Measurements from ENCODE around the gene CEP164. TPM values are rescaled to one million over a fixed set of nuclear protein-coding genes. Genes with fewer than 3 reads are reported as not detected.

Gene CEP164
- polyA plus RNA-seq, 3 donors = 4.3 to 32.1 (median 8.0) TPM

- H3K27me3 Mint-ChIP-seq (ENCODE audit: low read depth in 3 of 3) = peaks cover 0 to 5% (median 2%) of the 10 kb centered on the region in 3 donors
Observed at GRCh38 chr11:117300283-117300663, 27.4 kb upstream of the CEP164 start.

GRCh38 chr11:117300773-117301172 is 26.9 kb upstream of the CEP164 start:
- Histone ChIP-seq H3K9me3 (replicated peaks in 1 of 2; ENCODE audit: control insufficient read depth in 1 of 2, insufficient read depth in 1 of 2, low read length in 2 of 2) (no peaks in the 10 kb centered on the region), H3K4me2 (replicated peaks; ENCODE audit: extremely low read depth, low read length, poor library complexity, severe bottlenecking) (no peak overlapping the region), H4K20me1 (ENCODE audit: insufficient read depth, low read length) (no peaks in the 10 kb centered on the region), H3K4me3 (replicated peaks in 1 of 3; ENCODE audit: low read depth in 2 of 3, low read length in 3 of 3) (no peak overlapping the region), H3K9ac (ENCODE audit: insufficient read depth, low read length, poor library complexity, severe bottlenecking) (no peak overlapping the region), H3K4me1 (ENCODE audit: control insufficient read depth in 1 of 2, insufficient read depth in 2 of 2, low read length in 2 of 2) (peaks cover 5 to 6% of the 10 kb centered on the region in 2 donors), H3K79me2 (ENCODE audit: insufficient read depth, low read length) (no peaks in the 10 kb centered on the region), H2AFZ (ENCODE audit: insufficient read depth, low read depth, low read length, poor library complexity, severe bottlenecking) (no peak overlapping the region), H3K27me3 (ENCODE audit: control insufficient read depth in 2 of 2, insufficient read depth in 2 of 2, low read length in 2 of 2) (no peaks in the 10 kb centered on the region), H3K36me3 (replicated peaks in 1 of 2; ENCODE audit: control insufficient read depth in 1 of 2, insufficient read depth in 2 of 2, low read length in 2 of 2) (no peaks in the 10 kb centered on the region), H3K27ac (ENCODE audit: low read depth in 1 of 2, low read length in 2 of 2) (no peak overlapping the region)
- Mint-ChIP-seq H3K27ac (no peak overlapping the region), H3K27me3 (ENCODE audit: low read depth in 3 of 3) (peaks cover 0 to 5% (median 2%) of the 10 kb centered on the region in 3 donors), H3K36me3 (peaks cover 0 to 11% of the 10 kb centered on the region in 2 donors), H3K4me3 (no peak overlapping the region), H3K9me3 (no peaks in the 10 kb centered on the region), H3K4me1 (peaks cover 11% of the 10 kb centered on the region)
- no peak for DNase-seq
- no peak for TF ChIP-seq CTCF (IDR thresholded peaks at IDR 0.05)
- intact Hi-C loops (cut with micrococcal nuclease) = no loop called here
- WGBS (ENCODE audit: insufficient coverage) = 92% methylated on average over 5 of the region's 5 CpGs

More at GRCh38 chr11:117300283-117300663, 27.4 kb upstream of the CEP164 start:
- peaks cover 11% of the 10 kb centered on the region for H3K4me1 Mint-ChIP-seq
- peaks cover 0 to 14% of the 10 kb centered on the region in 2 donors for H3K36me3 Mint-ChIP-seq
- intact Hi-C loops (cut with micrococcal nuclease) = no loop called here
- H3K4me1 ChIP-seq (ENCODE audit: control insufficient read depth in 1 of 2, insufficient read depth in 2 of 2, low read length in 2 of 2) = peaks cover 5 to 6% of the 10 kb centered on the region in 2 donors
- no peak overlapping the region for H3K4me3 Mint-ChIP-seq
- no peak overlapping the region for H3K9ac ChIP-seq (ENCODE audit: insufficient read depth, low read length, poor library complexity, severe bottlenecking)
- no peak for TF ChIP-seq CTCF (IDR thresholded peaks at IDR 0.05)
- DNase-seq = no peak
- H3K27ac Mint-ChIP-seq = peak overlapping the region in 1 of 7 donors; percentile 33
- no peak overlapping the region for H3K4me3 ChIP-seq (replicated peaks in 1 of 3; ENCODE audit: low read depth in 2 of 3, low read length in 3 of 3)
- no peak overlapping the region for H3K4me2 ChIP-seq (replicated peaks; ENCODE audit: extremely low read depth, low read length, poor library complexity, severe bottlenecking)
- H2AFZ ChIP-seq (ENCODE audit: insufficient read depth, low read depth, low read length, poor library complexity, severe bottlenecking) = no peak overlapping the region
- no peaks in the 10 kb centered on the region for H3K79me2 ChIP-seq (ENCODE audit: insufficient read depth, low read length)
- H4K20me1 ChIP-seq (ENCODE audit: insufficient read depth, low read length) = no peaks in the 10 kb centered on the region
- no peaks in the 10 kb centered on the region for H3K27me3 ChIP-seq (ENCODE audit: control insufficient read depth in 2 of 2, insufficient read depth in 2 of 2, low read length in 2 of 2)
- H3K9me3 ChIP-seq (replicated peaks in 1 of 2; ENCODE audit: control insufficient read depth in 1 of 2, insufficient read depth in 1 of 2, low read length in 2 of 2) = no peaks in the 10 kb centered on the region
- no peak overlapping the region for H3K27ac ChIP-seq (ENCODE audit: low read depth in 1 of 2, low read length in 2 of 2)
- H3K36me3 ChIP-seq (replicated peaks in 1 of 2; ENCODE audit: control insufficient read depth in 1 of 2, insufficient read depth in 2 of 2, low read length in 2 of 2) = no peaks in the 10 kb centered on the region
- no peaks in the 10 kb centered on the region for H3K9me3 Mint-ChIP-seq
- 94% methylated on average over 12 of the region's 17 CpGs for WGBS (ENCODE audit: insufficient coverage)
